Rectal smooth muscle tissue (tissue), 1 donor: ENCODE results near the gene TMEM245.

Source experiments
- H3K27ac ChIP-seq: one replicate; pipeline ENCODE4 v1.7.0; 2013; ENCODE audit warnings: low read depth, low read length, inconsistent platforms
- H3K27me3 ChIP-seq: one replicate; pipeline ENCODE4 v1.7.0; 2013; ENCODE audit warnings: low read length; ENCODE audit not compliant: control insufficient read depth, insufficient read depth
- H3K36me3 ChIP-seq: one replicate; pipeline ENCODE4 v1.7.0; 2013; ENCODE audit warnings: low read length; ENCODE audit not compliant: control insufficient read depth, insufficient read depth
- H3K4me1 ChIP-seq: one replicate; pipeline ENCODE4 v1.7.0; 2013; ENCODE audit warnings: low read length; ENCODE audit not compliant: control insufficient read depth, insufficient read depth
- H3K4me3 ChIP-seq: one replicate; pipeline ENCODE4 v1.7.0; 2013; ENCODE audit warnings: low read length
- H3K9ac ChIP-seq: one replicate; pipeline ENCODE4 v1.7.0; 2013; ENCODE audit warnings: low read length

The TMEM245 gene

DNA sequence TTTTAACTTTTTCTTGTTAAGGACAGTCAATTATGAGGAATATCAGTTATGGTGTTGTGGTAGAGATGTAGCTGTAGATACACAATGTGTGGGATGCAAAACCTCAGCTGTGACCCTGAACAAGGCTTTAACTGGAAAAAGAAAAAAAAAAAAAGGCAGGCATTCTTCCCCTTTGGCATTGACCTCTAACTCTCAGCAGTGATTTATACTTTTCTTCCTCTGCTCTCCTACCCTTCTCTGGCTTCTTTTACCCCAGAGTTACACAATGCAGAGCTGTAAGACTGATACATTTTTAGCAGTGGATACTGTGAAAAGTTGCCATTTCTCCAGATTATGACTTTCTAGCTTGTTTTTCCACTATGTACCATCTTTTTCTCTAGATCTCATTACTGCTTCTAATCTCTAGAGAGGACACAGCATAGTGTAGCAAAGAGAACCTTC lies 108.5 kb downstream of the TMEM245 start:
- H3K4me1 ChIP-seq = peaks cover 19% of the 10 kb centered on the region
- peak overlapping the region; percentile 84 for H3K4me3 ChIP-seq
- H3K36me3 ChIP-seq = no peaks in the 10 kb centered on the region
- peak overlapping the region; percentile 94 for H3K27ac ChIP-seq
- no peak overlapping the region for H3K9ac ChIP-seq
- H3K27me3 ChIP-seq = no peaks in the 10 kb centered on the region

DNA sequence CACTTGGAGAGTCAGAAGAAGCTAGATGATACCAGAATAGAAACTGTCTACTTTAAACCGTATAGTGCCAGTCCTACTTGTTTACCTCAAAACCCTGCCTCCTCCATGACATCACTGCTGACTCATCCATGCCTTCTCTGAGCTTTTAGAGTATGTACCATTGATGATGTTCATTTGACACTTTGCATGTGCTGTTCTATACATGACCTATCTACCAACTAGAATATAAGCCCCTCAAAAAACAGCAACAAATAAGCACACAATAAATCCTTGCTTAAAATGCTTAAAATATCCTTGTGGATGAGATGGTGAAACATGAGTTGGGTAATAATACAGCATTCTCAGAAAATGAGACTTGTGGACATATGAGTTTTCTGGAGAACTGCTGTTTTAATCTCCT lies 109.0 kb downstream of the TMEM245 start:
- Histone ChIP-seq H3K4me3 (no peak overlapping the region), H3K27me3 (no peaks in the 10 kb centered on the region), H3K4me1 (peaks cover 19% of the 10 kb centered on the region), H3K9ac (no peak overlapping the region), H3K27ac (peak overlapping the region; percentile 94), H3K36me3 (no peaks in the 10 kb centered on the region)

GRCh38 chr9:109005678-109006077 lies 114.1 kb downstream of the TMEM245 start:
- Histone ChIP-seq H3K4me1 (no peaks in the 10 kb centered on the region), H3K36me3 (no peaks in the 10 kb centered on the region), H3K4me3 (no peak overlapping the region), H3K27me3 (no peaks in the 10 kb centered on the region), H3K27ac (no peak overlapping the region), H3K9ac (no peak overlapping the region)

DNA sequence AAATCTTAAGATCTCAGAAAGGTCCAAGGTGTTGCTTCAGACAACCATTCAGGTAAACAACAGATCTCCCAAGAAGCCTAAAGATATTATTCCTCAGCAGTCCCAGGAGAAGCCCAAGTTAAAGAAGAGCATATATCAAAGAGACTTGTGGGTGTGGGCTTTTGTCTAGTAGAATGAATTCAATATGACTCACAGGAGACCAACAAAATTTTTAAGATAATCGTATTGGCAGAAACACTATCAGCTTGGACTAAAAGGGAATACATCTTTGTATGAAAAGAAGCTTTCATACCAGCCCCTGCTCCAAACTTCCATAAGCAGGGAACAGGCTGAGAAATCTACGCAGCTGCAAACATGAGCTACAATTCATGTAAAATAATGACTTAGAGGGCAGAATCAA lies 116.6 kb downstream of the TMEM245 start:
- no peaks in the 10 kb centered on the region for H3K4me1 ChIP-seq
- no peak overlapping the region for H3K9ac ChIP-seq
- H3K27me3 ChIP-seq = no peaks in the 10 kb centered on the region
- H3K27ac ChIP-seq = no peak overlapping the region
- no peak overlapping the region for H3K4me3 ChIP-seq
- no peaks in the 10 kb centered on the region for H3K36me3 ChIP-seq

DNA sequence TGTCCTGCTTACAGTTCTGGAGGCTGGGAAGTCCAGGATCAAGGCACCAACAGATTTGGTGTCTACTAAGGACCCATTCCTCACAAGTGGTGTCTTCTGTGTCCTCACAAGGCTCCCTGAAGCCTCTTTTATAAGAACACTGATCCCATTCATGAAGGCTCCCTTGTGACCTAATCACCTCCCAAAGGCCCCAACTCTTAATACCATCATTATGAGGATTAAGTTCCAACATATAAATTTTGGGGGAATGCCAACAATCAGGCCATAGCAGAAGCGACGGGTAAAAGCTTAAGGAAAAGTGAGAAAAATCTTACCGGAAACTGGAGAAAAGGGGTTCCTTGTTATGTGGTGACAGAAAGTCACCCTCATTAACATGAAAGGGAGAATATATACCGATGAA lies 117.6 kb downstream of the TMEM245 start:
- H3K4me3 ChIP-seq = no peak overlapping the region
- H3K4me1 ChIP-seq = no peaks in the 10 kb centered on the region
- H3K9ac ChIP-seq = no peak overlapping the region
- H3K27me3 ChIP-seq = no peaks in the 10 kb centered on the region
- H3K27ac ChIP-seq = no peak overlapping the region
- no peaks in the 10 kb centered on the region for H3K36me3 ChIP-seq

- Histone ChIP-seq H3K4me1 (no peaks in the 10 kb centered on the region), H3K27ac (no peak overlapping the region)
Measured at GRCh38 chr9:109001275-109001676, 118.5 kb downstream of the TMEM245 start.

DNA sequence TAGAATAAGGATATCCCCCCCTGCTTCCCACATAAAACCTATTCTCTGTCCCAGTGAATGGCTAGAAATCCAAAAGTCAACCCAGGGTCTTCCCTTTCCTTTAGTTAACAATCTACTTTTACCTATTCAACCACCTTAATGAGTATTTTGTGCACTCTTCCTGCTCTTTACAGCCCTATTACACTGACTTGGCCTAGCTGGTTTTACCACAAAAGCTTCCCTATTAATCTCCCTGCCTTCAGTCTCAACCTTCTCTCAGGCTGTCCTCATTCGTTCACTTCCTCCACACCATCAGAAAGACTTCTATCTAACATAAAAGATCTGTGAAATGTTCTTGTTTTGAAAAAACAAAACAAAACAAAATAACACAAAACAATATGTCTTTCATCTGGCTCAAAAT lies 122.6 kb downstream of the TMEM245 start:
- no peak overlapping the region for H3K27ac ChIP-seq
- H3K36me3 ChIP-seq = no peaks in the 10 kb centered on the region
- H3K9ac ChIP-seq = no peak overlapping the region
- no peaks in the 10 kb centered on the region for H3K4me1 ChIP-seq
- no peak overlapping the region for H3K4me3 ChIP-seq
- H3K27me3 ChIP-seq = no peaks in the 10 kb centered on the region

More at GRCh38 chr9:109001275-109001676, 118.5 kb downstream of the TMEM245 start:
- no peak overlapping the region for H3K4me3 ChIP-seq
- H3K27me3 ChIP-seq = no peaks in the 10 kb centered on the region
- no peaks in the 10 kb centered on the region for H3K36me3 ChIP-seq
- H3K9ac ChIP-seq = no peak overlapping the region

GRCh38 chr9:108996643-108997042 lies 123.1 kb downstream of the TMEM245 start:
- Histone ChIP-seq H3K4me1 (no peaks in the 10 kb centered on the region), H3K9ac (no peak overlapping the region), H3K27me3 (no peaks in the 10 kb centered on the region), H3K27ac (no peak overlapping the region), H3K36me3 (no peaks in the 10 kb centered on the region), H3K4me3 (no peak overlapping the region)

DNA sequence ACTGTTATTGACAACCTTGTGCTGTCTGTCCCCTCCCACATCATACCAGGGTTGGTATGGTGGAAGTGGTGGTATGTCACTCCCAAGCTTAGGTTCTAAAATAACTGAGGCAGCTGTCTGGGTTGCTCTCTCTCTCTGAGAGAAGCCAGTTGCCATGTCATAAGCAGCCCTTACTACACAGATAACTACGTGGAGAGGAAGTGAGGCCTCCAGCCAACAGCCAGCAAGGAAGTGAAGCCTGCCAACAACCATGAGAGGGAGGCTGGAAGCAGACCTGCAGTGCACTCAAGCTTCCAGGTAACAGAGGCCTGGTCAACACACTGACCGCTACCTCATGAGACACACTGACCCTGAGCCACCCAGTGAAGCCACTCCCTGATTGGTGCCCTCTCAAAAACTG lies 125.1 kb downstream of the TMEM245 start:
- Histone ChIP-seq H3K27ac (no peak overlapping the region), H3K9ac (no peak overlapping the region), H3K27me3 (no peaks in the 10 kb centered on the region), H3K36me3 (no peaks in the 10 kb centered on the region), H3K4me1 (no peaks in the 10 kb centered on the region), H3K4me3 (no peak overlapping the region)

DNA sequence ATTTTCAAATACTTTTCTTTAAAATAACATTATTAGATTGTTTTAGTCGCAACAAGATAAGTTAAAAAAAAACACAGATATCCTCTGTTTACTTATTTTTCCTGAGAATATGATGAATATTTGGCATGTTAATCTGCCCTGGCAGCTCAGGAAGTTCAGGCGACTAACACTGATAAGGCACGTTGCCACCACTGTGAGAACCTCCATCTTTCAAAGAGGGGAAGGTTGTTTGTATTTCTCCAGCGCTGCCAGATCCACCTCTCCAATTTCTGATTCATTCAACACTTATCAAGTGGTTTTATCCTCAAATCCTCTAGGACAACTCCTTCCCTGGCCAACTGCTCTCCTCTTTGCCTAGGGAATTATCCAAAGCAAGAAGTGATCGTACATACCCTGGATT lies 128.3 kb downstream of the TMEM245 start:
- Histone ChIP-seq H3K9ac (no peak overlapping the region), H3K4me3 (no peak overlapping the region), H3K27ac (no peak overlapping the region), H3K36me3 (no peaks in the 10 kb centered on the region), H3K4me1 (no peaks in the 10 kb centered on the region), H3K27me3 (no peaks in the 10 kb centered on the region)

- no peak overlapping the region for H3K4me3 ChIP-seq
- H3K9ac ChIP-seq = no peak overlapping the region
- H3K4me1 ChIP-seq = peaks cover 1% of the 10 kb centered on the region
- no peaks in the 10 kb centered on the region for H3K27me3 ChIP-seq
- H3K27ac ChIP-seq = no peak overlapping the region
- no peaks in the 10 kb centered on the region for H3K36me3 ChIP-seq
Measured at GRCh38 chr9:108983885-108984284, 135.9 kb downstream of the TMEM245 start.

- H3K4me1 ChIP-seq = peaks cover 6% of the 10 kb centered on the region
- H3K4me3 ChIP-seq = no peak overlapping the region
- no peaks in the 10 kb centered on the region for H3K36me3 ChIP-seq
- H3K27ac ChIP-seq = no peak overlapping the region
- H3K27me3 ChIP-seq = no peaks in the 10 kb centered on the region
- H3K9ac ChIP-seq = no peak overlapping the region
Measured at GRCh38 chr9:108980893-108981292, 138.9 kb downstream of the TMEM245 start.

GRCh38 chr9:108978205-108978604 lies 141.5 kb downstream of the TMEM245 start:
- Histone ChIP-seq H3K27ac (no peak overlapping the region), H3K36me3 (no peaks in the 10 kb centered on the region), H3K4me1 (peaks cover 6% of the 10 kb centered on the region), H3K4me3 (no peak overlapping the region), H3K9ac (no peak overlapping the region), H3K27me3 (no peaks in the 10 kb centered on the region)
